ENCODE data around the gene PHF11. TPM values are rescaled to one million over a fixed set of nuclear protein-coding genes. Genes with fewer than 3 reads are reported as not detected.

PHF11 gene
- polyA plus RNA-seq, 1 donor (not counting 4 experiments of a cell fraction or from before 2014, with no cell fraction given) = 32.9 TPM

DNA sequence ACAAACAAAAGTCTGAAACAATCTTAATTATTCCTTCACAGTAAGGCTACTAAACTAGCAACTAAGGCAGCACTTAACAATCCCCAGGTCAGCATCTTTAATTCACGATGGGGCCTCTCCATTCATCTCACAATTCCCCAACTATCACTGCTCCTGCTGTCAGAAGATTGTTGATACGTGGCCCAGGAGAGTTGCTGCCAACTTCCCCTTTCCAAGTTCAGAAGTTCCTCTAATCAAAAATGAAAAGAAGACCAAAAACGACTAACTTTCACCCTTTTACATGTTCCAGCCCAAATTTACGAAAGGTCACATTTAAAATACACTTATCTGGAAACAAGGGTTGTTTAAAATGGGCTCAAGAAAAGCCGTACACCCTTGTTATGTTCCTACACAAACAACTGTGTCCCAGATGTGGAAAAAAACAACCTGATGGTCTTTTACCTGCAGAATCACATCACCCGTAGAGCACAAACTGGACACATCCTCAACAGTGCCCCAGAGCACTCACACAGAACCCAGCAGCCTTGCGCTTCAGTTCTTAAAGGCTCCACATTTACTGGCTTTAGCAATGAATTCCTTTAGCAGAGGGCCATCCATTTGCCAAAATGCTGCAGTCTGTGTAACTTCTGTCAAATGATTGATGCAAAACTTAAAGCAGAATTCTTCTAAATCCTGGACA is 38.0 kb downstream of the PHF11 start:
- Histone ChIP-seq H3K9me3 (ENCODE audit: control insufficient read depth, low read depth, low read length) (no peaks in the 10 kb centered on the region), H3K4me2 (ENCODE audit: control insufficient read depth, extremely low read depth, insufficient read depth, low read depth, low read length) (no peak overlapping the region), H4K20me1 (ENCODE audit: control insufficient read depth, extremely low read depth, insufficient read depth, low read length) (no peaks in the 10 kb centered on the region), H3K4me1 (ENCODE audit: control insufficient read depth, extremely low read depth, insufficient read depth, low read length) (no peaks in the 10 kb centered on the region), H3K4me3 (ENCODE audit: control insufficient read depth in 2 of 3, extremely low read depth in 1 of 3, insufficient read depth in 2 of 3, low read depth in 1 of 3, low read length in 3 of 3) (no peak overlapping the region), H3K27me3 (ENCODE audit: control insufficient read depth, extremely low read depth, insufficient read depth, low read length) (no peaks in the 10 kb centered on the region), H3K36me3 (ENCODE audit: control insufficient read depth in 2 of 2, extremely low read depth in 1 of 2, insufficient read depth in 2 of 2, low read length in 2 of 2) (peaks cover 12 to 15% of the 10 kb centered on the region in 2 experiments), H2AFZ (ENCODE audit: control insufficient read depth, low read length) (no peak overlapping the region), H3K9ac (ENCODE audit: control insufficient read depth, extremely low read depth, insufficient read depth, low read length) (no peak overlapping the region), H3K9me1 (ENCODE audit: control insufficient read depth, extremely low read depth, insufficient read depth, low read length) (no peaks in the 10 kb centered on the region), H3K79me2 (ENCODE audit: control insufficient read depth, insufficient read depth, low read length) (no peaks in the 10 kb centered on the region), H3K27ac (ENCODE audit: control insufficient read depth, insufficient read depth, low read length) (no peak overlapping the region)
- dilution Hi-C loops (cut with MboI; ENCODE audit: extremely low pct_ligation_motif_present, low sequenced_read_pairs) = no loop called here
- DNase-seq (ENCODE audit: low read depth, low spot score) (no peak), FAIRE-seq (no peak)
- TF ChIP-seq EZH2 (IDR thresholded peaks at IDR 0.05; ENCODE audit: low read length) = no peak
- TF ChIP-seq, protein P1, sequence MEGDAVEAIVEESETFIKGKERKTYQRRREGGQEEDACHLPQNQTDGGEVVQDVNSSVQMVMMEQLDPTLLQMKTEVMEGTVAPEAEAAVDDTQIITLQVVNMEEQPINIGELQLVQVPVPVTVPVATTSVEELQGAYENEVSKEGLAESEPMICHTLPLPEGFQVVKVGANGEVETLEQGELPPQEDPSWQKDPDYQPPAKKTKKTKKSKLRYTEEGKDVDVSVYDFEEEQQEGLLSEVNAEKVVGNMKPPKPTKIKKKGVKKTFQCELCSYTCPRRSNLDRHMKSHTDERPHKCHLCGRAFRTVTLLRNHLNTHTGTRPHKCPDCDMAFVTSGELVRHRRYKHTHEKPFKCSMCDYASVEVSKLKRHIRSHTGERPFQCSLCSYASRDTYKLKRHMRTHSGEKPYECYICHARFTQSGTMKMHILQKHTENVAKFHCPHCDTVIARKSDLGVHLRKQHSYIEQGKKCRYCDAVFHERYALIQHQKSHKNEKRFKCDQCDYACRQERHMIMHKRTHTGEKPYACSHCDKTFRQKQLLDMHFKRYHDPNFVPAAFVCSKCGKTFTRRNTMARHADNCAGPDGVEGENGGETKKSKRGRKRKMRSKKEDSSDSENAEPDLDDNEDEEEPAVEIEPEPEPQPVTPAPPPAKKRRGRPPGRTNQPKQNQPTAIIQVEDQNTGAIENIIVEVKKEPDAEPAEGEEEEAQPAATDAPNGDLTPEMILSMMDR (optimal IDR thresholded peaks at IDR 0.05 in 1 of 3, IDR thresholded peaks at IDR 0.05 in 1 of 3, conservative IDR thresholded peaks at IDR 0.05 in 1 of 3; ENCODE audit: extremely low read depth in 1 of 3, insufficient read depth in 2 of 3, low read length in 3 of 3) = no peak

DNA sequence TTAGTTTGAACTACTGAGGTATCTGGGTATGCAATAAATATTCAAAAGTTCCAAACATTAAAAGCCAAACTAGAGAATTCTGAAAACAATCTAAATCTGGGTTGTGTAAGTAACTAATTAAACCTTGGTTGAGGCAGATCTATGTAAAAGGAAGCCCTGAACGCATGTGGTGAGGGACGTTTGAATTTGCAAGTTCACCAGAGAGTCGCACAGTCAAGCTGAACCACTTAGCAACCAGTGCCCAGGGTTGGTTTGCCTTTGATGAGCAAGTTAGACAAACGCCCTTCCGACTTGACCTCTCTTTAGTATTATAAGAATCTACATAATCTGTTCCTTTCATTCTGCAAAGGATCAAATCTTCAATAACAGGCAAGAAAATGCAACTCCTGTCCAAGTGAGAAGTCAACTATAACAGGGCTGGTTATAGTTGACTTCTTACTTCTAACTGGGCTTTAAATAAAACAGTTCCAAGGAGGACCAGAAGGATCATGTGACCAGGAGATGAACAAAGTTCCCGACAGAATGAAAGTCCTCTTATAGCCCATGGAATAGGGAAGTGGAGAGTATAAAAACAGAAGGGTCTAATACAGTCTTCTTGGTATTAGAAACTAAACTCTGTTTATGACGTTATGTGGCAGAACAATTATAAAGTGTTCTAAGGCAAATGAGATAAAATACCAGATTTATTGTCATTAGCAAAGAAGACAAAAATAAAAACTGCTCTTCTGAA is 40.6 kb downstream of the PHF11 start:
- no peak for TF ChIP-seq EZH2 (IDR thresholded peaks at IDR 0.05; ENCODE audit: low read length)
- TF ChIP-seq, protein P1 (optimal IDR thresholded peaks at IDR 0.05 in 1 of 3, IDR thresholded peaks at IDR 0.05 in 1 of 3, conservative IDR thresholded peaks at IDR 0.05 in 1 of 3; ENCODE audit: extremely low read depth in 1 of 3, insufficient read depth in 2 of 3, low read length in 3 of 3) = no peak

More for the DNA sequence above, 40.6 kb downstream of the PHF11 start:
- H3K9me3 ChIP-seq (ENCODE audit: control insufficient read depth, low read depth, low read length) = no peaks in the 10 kb centered on the region
- no peak overlapping the region for H3K9ac ChIP-seq (ENCODE audit: control insufficient read depth, extremely low read depth, insufficient read depth, low read length)
- H4K20me1 ChIP-seq (ENCODE audit: control insufficient read depth, extremely low read depth, insufficient read depth, low read length) = no peaks in the 10 kb centered on the region
- no peaks in the 10 kb centered on the region for H3K79me2 ChIP-seq (ENCODE audit: control insufficient read depth, insufficient read depth, low read length)
- H3K9me1 ChIP-seq (ENCODE audit: control insufficient read depth, extremely low read depth, insufficient read depth, low read length) = no peaks in the 10 kb centered on the region
- no peak for DNase-seq (ENCODE audit: low read depth, low spot score)
- no peaks in the 10 kb centered on the region for H3K4me1 ChIP-seq (ENCODE audit: control insufficient read depth, extremely low read depth, insufficient read depth, low read length)
- no peak overlapping the region for H2AFZ ChIP-seq (ENCODE audit: control insufficient read depth, low read length)
- dilution Hi-C loops (cut with MboI; ENCODE audit: extremely low pct_ligation_motif_present, low sequenced_read_pairs) = no loop called here
- H3K36me3 ChIP-seq (ENCODE audit: control insufficient read depth in 2 of 2, extremely low read depth in 1 of 2, insufficient read depth in 2 of 2, low read length in 2 of 2) = peaks cover 10 to 17% of the 10 kb centered on the region in 2 experiments
- H3K4me3 ChIP-seq (ENCODE audit: control insufficient read depth in 2 of 3, extremely low read depth in 1 of 3, insufficient read depth in 2 of 3, low read depth in 1 of 3, low read length in 3 of 3) = no peak overlapping the region
- FAIRE-seq = no peak
- H3K27ac ChIP-seq (ENCODE audit: control insufficient read depth, insufficient read depth, low read length) = no peak overlapping the region
- no peaks in the 10 kb centered on the region for H3K27me3 ChIP-seq (ENCODE audit: control insufficient read depth, extremely low read depth, insufficient read depth, low read length)
- no peak overlapping the region for H3K4me2 ChIP-seq (ENCODE audit: control insufficient read depth, extremely low read depth, insufficient read depth, low read depth, low read length)
